HG03342 (cell line): ENCODE results near the gene PLCB3.

Experiments used
- ATAC-seq: cut with Tn5 transposase; IDR thresholded peaks from one replicate; pipeline ENCODE4 v1.9.1; 2021; ENCODE audit warnings: mild to moderate bottlenecking, moderate library complexity; ENCODE audit not compliant: unreplicated experiment

Gene PLCB3

DNA sequence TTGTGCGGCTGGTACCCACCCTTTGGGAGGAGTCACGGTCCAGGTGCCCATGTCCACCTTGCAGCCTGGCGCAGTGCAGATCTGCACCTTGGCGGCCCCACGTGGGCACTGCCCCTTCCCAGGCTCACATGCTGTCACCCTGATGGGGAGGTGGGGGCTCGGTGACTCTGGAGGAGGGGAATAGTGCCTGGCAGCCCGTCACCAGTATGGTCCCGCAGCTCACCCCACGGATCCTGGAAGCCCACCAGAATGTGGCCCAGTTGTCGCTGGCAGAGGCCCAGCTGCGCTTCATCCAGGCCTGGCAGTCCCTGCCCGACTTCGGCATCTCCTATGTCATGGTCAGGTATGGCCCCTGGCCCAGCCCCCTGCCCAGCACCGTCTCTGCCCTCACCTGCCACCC lies 30.5 kb upstream of the PLCB3 start:
- ATAC-seq, result no peak

DNA sequence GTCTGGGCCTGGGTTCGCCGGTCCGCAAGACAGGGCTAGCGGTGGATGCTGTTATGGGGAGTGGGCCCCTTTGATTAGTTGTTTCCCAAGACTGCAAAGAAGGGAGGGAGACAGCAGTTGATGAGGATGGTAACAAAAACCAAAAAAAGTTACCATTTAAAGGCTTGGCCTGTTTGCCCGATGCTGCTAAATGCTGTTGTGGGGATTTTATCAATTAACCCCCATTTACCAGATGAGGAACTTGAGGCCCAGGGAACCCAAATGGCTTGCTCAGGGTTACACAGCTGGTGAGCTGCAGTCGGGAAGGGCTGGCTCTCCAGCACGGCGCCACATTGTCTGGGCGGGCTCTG lies 28.7 kb upstream of the PLCB3 start:
- ATAC-seq, result no peak

DNA sequence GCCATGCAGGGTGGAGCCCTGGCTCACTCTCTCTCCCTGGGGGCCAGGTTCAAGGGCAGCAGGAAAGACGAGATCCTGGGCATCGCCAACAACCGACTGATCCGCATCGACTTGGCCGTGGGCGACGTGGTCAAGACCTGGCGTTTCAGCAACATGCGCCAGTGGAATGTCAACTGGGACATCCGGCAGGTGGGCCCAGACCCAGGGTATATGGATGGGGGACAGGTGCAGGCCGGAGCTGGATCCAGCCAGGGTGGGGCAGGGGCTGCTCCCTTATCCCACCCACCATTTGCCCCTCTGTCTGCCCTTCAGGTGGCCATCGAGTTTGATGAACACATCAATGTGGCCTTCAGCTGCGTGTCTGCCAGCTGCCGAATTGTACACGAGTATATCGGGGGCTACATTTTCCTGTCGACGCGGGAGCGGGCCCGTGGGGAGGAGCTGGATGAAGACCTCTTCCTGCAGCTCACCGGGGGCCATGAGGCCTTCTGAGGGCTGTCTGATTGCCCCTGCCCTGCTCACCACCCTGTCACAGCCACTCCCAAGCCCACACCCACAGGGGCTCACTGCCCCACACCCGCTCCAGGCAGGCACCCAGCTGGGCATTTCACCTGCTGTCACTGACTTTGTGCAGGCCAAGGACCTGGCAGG lies 28.2 kb upstream of the PLCB3 start:
- ATAC-seq, result no peak

DNA sequence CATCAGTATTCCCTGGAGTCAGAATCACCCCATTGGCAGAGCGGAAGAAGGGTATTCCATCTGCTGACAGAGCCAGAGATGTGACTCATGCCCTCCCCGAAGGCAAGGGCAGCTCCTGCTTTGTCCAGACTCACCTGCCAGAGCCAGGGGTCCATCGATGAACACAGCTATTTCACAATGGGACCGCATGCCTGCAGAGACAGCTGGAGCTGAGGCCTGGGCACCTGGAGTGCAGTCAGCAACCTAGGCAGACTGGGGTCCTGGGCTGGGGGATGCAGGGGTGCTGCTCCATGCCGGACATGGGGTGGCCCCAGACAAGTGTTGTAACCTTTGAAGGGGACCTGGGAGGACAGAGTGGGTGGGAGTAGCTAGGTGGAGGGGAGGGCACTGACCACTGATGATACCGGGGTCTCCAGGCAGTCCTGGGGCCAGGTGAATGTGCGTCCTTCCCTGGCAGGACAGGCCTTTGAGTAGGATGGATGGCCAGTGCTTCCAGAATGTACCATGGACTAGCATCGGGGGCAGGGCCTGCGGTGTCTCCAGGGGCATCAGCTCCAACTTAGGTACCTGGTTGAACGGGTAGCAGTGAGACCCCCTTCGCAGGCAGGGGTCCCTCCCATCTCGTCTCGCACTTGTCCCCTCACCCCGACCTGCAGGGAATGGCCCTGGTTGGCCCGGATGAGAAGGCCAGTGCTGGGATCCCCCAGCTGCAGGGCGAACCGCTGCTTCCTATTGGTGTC lies 27.0 kb upstream of the PLCB3 start:
- no peak for ATAC-seq

DNA sequence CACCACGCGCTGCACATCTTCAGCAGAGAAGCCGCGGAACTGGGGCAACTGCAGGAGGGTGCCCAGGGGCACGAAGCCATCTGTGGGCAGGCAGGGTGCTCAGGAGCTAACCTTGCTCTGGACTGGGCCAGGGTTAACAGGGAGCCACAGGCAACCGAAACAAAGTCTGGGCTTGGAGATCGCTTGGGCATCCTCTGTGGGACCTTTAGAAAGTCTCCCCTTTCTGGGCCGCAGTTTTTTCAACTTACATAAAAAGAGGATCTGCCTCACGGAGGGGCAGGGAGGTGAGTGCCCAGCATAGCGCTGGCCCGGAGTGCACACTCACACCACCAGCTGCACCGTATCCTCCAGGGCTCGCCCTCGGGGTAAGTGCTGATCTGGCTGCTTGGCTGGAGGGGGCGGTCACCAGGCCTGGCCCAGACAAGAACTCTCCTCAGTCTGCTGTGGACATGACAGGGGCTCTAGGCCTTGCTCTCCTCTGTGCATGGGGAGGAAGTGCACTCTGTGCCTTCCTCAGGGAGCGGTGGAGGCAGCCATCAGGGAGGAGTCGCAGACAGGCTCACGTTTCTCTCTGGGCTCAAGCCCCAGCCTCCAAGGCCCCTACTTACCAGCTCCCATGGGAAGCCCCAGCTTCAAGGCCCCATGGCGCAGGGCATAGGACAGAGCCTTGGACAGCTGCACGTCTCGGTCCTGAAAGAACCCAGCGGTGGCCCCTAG lies 26.3 kb upstream of the PLCB3 start:
- no peak for ATAC-seq

DNA sequence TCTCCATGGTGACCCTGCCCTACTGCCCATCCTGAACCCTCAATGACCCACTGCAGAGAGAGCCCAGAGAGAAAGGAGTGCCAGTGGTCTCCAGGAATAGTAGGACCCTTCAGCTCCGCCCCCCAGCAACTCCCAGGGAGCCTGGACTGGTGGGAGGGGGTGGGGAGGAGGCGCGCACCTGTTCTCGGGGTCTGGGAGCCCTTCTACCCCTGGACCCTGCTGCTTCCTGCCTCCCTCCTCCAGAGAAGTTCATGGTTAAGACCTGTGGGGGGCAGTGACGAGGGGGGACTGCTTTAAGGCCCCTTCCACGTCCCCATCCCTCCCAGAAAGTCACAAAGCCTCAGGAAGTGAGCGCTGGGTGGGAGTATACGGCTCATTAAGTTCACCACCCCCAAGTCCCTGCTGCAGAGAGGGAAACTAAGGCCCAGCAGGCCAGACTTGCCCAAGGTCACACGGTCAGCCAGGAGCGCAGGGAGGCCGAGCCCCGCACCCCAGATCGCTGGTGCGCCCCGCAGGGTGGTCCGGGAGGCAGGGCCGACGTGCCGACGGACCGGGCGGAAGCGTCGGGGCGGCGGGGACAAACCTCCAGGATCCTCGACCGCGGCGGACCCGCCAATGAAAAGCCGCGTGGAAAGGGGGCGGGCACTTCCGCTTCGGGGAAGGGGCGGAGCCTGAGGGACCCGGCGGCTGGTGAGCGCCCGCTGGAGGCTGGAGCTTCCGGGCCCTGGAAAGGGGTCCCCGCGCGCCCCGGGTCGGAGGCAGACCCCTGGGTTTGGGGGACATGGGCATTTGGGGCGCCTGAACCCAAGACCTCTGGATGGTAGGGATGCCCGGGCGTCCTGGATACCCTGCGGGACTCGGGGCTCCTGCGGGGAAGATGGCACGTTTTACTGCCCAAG lies 25.5 kb upstream of the PLCB3 start, which contains the start of the genes NUDT22 and TRPT1:
TSS of gene NUDT22 (plus strand) at position 667 of the 899 bp plus-strand sequence. CDS start 379 bp downstream, outside the sequence.
TSS of gene TRPT1 (minus strand) at position 579 of the 899 bp plus-strand sequence. CDS start at position 253, 326 bp downstream.
- ATAC-seq, result peak; percentile 50

DNA sequence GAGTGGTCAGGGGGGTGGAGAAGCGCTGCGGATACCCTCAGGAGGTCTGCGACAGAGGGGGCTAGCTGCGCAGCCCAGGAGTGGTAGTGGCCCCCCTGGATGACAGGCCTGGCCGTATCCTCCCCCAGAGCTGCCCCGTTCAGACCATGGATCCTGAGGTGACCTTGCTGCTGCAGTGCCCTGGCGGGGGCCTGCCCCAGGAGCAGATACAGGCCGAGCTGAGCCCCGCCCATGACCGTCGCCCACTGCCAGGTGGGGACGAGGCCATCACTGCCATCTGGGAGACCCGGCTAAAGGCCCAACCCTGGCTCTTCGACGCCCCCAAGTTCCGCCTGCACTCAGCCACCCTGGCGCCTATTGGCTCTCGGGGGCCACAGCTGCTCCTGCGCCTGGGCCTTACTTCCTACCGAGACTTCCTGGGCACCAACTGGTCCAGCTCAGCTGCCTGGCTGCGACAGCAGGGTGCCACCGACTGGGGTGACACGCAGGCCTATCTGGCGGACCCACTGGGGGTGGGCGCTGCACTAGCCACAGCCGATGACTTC lies 24.8 kb upstream of the PLCB3 start:
- no peak for ATAC-seq

DNA sequence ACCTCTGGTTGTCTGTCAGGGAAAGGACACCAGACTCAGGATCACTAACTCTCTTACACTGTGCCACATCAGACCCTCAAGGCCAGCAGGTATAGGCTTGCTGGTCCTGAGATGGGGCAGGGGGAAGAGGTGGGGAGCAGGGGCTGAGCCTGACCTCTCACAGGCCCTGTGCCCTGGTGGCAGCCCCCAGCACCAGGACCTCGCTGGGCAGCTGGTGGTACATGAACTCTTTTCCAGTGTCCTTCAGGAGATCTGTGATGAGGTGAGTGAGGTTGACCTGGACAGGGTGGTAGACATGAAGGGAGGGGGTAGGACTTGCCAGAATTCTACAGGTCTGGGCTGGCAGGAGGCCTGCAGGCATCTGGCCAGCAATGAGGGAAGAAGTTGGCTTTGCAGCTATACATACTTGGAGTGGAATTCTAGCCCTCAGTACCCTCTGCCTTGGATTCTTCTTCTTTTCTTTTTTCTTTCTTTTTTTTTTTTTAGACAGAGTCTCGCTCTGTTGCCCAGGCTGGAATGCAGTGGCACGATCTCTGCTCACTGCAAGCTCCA lies 23.8 kb upstream of the PLCB3 start:
- no peak for ATAC-seq

DNA sequence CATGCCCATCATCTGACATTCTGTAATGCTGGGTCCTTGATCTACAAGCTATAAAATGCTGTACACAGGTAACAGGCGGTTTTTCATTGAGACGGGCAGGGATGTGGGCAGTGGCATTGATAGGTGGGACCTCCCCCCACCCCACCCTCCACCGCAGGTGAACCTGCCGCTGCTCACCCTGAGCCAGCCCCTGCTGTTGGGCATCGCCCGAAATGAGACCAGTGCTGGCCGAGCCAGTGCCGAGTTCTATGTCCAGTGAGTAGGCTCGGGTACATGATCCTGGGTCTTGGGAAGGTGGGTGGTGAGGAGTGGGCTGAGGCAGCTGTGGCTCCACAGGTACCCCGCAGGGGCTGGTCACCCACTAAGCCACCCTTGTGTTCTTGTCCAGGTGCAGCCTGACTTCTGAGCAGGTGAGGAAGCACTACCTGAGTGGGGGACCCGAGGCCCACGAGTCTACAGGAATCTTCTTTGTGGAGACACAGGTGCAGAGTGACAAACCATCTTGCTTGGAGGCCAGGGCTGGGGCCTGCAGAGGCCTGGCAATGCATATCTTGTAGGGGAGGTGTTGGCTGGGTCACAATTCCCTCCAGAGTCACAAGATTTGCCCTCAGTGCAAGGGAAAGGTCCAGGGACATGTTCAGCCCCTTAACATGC lies 22.1 kb upstream of the PLCB3 start:
- ATAC-seq, result no peak

DNA sequence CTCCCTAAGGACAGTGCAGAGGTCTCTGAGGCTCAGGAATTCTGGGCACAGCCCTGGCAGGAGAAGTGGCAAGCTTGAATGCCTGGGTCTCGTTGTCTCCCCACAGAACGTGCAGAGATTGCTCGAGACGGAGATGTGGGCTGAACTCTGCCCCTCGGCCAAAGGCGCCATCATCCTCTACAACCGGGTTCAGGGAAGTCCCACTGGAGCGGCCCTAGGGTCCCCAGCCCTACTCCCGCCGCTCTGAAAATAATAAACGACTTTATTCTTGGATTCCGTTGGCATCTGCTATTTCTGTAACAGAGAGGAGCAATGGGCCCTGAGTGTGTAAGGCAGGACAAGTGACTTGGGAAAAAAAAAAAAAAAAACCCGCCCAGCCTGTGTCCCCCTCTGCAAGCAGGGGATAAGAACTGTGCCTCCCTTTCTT lies 21.6 kb upstream of the PLCB3 start:
- no peak for ATAC-seq

DNA sequence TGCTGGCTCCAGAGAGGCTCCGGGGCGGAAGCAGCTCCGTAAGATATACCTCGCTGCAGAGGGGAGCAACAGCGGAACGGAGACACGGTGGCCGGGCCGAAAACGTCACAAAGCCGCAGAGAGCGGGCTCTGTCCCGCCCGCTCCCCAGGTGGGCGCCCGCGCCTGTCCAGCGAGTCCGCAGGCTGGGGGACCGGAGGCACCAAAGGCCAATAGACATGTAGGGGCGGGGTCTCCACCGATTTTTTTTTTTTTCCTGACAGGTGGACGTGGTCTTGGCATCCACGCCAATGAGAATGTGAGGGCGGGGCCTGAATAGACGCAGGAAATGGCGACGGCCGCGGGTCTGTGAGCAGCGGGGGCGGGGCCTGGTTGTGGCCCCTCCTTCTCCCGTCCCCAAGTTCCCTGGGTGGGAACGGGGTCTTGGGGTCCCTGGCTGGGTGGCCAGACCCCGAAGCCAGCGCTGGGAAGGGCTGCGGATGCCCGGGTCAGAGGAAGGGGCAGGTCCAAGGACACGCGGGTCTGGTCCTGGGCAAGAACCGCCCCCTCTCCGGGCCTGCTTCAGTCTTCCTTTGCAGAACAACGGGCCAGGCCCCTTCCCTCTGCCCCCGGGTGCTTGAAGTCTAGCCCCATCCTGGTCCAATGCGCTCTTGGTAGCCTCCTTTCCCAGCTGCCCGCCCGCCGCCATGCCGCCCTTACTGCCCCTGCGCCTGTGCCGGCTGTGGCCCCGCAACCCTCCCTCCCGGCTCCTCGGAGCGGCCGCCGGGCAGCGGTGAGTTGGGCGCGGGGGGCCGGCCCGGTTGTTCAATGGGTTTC lies 21.0 kb upstream of the PLCB3 start, which contains the start of gene DNAJC4:
TSS of gene DNAJC4 (plus strand) at position 378 of the 814 bp plus-strand sequence. CDS start at position 685, 307 bp downstream.
- ATAC-seq, result peak; percentile 40

DNA sequence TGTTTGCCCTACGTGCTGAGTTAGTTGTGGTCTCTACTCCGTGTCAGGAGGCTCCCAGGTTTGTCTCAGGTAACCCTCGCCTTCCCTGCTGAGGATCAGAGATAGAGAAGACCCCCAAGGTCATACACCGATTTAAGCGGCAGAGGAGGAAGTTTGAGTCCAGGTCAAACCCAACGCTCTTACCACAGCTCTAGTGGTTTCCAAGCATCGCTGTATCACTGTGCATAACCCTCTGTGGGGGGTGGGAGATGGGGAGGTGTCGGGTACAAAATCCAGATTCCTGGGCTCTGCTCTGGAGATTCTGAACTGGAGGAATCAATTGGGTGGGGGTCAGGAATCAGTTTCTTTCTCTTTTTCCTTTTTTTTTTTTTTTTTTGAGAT lies 20.4 kb upstream of the PLCB3 start:
- ATAC-seq, result no peak

DNA sequence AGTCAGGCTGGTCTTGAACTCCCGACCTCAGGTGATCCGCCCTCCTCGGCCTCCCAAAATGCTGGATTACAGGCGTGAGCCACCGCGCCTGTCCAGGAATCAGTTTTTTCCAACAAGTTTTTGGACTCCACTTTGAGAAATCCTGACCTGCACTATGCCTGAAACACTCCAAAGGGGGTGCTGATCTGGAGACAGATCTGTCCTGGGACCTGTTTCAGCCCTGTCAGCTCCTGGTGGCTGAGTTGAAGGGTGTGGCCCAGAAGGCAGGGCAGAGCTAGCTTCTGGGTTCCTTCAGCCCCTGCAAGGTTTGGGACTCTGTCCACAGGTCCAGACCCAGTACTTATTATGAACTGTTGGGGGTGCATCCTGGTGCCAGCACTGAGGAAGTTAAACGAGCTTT lies 19.8 kb upstream of the PLCB3 start:
- no peak for ATAC-seq

DNA sequence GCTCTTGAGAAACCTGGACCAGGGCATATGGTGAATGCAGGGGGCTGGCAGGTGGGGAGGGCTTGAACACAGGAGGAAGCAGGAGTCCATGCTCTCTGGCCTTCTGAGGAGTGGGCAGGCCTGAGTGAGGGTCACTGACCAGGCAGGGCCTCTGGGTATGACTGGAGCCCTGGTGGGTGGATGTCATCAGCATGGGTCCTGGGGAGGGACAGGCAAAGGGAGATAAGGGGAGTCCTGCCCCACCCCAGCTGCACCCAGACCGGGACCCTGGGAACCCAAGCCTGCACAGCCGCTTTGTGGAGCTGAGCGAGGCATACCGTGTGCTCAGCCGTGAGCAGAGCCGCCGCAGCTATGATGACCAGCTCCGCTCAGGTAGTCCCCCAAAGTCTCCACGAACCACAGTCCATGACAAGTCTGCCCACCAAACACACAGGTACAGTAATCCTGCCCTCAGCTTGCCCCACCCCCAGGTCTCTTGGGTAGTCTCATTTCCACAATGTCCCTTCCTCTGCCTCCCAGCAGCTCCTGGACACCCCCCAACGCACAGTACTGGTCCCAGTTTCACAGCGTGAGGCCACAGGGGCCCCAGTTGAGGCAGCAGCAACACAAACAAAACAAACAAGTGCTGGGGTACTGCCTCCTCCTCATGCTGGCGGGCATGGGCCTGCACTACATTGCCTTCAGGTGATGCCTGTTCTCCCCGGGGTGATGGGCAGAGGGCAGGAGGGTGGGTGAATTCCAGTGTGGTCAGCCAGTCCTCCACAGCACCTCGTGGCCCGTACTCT lies 19.0 kb upstream of the PLCB3 start:
- no peak for ATAC-seq

DNA sequence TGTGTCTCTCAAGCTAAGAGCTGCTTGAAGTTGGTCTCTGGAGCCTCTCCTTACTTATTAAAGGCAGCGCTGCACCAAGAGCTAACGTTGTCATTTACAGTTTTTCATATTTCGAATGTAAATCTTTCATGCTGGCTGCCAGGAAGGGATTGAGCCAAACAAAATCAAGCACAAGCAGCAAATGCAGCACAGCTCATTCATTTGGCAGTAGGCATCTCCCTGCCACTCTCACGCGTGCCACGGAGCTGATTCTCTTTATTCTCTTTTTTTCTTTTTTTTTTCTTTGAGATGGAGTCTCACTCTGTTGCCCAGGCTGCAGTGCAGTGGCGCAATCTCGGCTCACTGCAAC lies 18.4 kb upstream of the PLCB3 start:
- no peak for ATAC-seq

DNA sequence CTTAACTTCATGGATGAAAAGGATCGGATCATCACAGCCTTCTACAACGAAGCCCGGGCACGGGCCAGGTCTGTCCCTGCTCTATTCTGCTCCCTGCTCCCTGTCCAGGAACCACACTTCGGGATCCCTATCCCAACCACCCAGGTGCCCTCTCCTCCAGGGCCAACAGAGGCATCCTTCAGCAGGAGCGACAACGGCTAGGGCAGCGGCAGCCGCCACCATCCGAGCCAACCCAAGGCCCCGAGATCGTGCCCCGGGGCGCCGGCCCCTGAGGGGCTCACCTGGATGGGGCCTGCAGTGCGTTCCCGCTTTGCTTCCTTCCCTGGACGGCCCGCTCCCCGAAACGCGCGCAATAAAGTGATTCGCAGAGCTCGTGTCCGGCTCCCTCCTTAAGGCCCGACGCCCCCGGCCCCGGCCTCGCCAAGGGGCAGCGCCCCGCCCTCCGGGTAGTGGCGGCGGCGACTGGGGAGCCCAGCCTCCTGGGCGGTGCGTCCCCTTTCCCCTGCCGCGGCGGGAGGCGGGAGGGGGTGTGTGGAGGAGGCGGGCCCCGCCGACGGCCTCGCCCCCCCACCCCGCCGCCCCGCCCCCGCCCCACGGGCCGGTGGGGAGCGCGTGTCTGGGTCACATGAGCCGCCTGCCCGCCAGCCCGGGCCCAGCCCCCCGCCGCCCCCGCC lies 17.3 kb upstream of the PLCB3 start, which contains the start of gene VEGFB:
TSS of gene VEGFB (plus strand) at position 672 of the 674 bp plus-strand sequence. CDS start 250 bp downstream, outside the sequence.
- no peak for ATAC-seq

DNA sequence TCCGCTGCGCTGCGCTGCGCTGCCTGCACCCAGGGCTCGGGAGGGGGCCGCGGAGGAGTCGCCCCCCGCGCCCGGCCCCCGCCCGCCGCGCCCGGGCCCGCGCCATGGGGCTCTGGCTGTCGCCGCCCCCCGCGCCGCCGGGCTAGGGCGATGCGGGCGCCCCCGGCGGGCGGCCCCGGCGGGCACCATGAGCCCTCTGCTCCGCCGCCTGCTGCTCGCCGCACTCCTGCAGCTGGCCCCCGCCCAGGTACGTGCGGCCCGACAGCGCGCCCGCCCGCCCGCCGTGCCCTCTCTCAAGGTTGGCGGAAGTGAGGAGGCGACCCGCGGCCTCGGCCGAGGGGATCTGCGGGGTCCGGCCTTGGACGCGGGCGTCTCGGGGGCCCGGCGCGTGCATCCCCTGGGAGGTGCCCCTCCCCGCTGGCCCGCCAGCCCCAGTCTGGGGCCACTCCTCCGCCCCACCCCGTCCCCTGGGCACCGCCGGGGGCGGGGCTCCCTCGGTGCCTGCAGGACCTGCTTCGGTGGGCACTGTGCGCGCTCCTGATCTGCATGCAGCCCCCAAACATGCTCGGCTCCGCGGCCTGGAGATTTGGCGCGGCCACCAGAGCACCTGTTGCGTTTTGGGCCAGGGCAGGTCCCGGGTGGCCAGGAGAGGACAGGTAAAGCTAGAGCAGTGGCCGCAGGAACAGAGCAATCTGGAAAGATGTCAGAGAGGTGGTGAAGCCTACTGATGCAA lies 16.5 kb upstream of the PLCB3 start:
- no peak for ATAC-seq
